HCEC 1CT (cell line): ENCODE results near the gene ARHGAP6.
"Not testable (repeated sequence)": the region's sequence is repeated elsewhere in the genome, so short reads cannot be mapped to it uniquely, and the experiment has no call there.

ENCODE experiments used
- DNase-seq: peaks from one replicate; pipeline ENCODE4 v3.0.0-alpha.2; 2017

The ARHGAP6 gene

DNA sequence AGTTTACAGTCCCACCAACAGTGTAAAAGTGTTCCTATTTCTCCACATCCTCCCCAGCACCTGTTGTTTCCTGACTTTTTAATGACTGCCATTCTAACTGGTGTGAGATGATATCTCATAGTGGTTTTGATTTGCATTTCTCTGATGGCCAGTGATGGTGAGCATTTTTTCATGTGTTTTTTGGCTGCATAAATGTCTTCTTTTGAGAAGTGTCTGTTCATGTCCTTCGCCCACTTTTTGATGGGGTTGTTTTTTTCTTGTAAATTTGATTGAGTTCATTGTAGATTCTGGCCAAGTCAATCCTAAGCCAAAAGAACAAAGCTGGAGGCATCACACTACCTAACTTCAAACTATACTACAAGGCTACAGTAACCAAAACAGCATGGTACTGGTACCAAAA is 146.5 kb downstream of the ARHGAP6 start:
- not testable (repeated sequence) for DNase-seq

DNA sequence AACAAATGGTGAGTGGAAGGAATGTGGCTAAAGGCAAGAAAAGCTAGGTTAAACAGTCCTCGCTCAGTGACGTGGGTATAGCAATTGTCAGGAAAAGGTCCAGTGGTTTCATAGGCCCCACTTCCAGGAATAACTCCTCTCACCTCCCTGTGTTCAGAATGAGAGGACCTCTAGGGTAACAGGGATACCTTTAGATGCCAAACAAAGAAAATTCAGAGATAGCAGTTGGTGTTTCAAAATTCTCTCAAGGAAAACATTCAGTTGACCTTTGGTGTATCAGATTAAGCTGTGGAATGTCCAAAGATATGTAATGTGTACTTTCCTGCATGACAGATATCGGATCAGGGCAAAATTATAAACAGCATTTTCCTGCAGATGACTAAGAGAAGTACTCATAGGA is 155.9 kb downstream of the ARHGAP6 start:
- peak; percentile 60 for DNase-seq

DNA sequence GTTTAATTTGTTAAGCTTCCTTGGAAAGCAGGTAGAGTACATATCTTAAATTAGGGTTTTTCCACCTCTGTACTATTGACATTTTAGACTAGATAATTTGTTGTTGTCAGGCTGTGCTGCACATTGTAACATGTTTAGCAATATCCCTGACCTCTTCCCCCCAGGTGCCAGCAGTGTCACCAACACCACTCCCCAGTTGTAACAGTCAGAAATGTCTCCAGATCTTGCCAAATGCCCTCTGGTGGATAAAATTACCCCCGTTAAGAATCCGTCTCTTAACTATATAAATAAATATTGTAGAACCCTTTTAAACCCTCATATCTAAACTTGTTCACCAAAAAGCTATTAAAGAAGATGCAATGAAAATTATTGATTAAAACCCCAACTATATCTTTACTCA is 161.5 kb downstream of the ARHGAP6 start:
- DNase-seq = no peak

DNA sequence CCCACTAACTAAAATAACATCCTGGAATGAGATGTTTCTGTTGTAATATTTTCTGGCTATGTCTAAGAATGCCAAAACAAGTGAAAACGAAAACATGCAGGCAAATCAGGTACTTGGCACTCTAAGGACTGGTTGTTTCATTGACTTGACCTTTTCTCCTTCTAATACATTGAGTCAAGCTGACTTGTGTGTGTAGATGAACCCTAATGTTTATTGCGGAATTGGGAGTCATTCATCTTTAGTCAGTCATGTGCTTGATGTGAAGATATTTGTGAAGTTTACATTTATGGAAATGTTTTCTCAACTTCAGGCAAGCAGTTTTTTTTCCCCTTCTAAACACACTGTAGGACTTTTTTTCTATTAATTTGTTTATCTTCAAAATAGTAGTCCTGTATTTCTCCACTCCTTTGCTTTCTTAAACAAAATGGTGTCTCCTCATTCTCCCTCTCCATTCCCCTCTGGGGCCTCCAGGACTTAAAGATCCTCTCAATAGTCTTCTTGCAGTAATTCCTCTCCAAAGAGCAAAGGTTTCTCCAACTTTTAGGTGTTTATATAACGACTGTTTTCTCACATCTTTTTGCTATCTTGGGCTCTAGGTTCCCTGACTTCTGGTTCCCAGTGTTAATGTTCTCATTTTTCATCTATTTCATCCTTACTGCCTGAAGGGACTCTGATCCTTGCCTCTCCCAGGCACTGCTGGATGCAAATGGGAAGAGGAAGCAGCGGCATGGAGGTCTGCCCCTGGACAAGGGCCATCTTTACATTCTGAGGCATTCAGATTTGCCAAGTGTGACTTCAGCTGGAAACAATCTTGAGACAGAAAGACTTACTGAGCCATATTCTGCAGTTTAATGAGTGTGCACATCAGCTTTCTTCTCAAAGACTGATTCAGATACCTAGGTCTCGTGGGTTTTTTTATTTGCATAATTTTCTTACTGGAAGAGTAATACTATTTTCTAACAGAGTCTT is 166.4 kb downstream of the ARHGAP6 start:
- DNase-seq = peak; percentile 69

DNA sequence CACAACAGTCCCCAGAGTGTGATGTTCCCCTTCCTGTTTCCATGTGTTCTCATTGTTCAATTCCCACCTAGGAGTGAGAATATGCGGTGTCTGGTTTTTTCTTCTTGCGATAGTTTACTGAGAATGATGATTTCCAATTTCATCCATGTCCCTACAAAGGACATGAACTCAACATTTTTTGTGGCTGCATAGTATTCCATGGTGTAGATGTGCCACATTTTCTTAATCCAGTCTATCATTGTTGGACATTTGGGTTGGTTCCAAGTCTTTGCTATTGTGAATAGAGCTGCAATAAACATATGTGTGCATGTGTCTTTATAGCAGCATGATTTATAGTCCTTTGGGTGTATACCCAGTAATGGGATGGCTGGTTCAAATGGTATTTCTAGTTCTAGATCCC is 174.3 kb downstream of the ARHGAP6 start:
- DNase-seq = not testable (repeated sequence)

DNA sequence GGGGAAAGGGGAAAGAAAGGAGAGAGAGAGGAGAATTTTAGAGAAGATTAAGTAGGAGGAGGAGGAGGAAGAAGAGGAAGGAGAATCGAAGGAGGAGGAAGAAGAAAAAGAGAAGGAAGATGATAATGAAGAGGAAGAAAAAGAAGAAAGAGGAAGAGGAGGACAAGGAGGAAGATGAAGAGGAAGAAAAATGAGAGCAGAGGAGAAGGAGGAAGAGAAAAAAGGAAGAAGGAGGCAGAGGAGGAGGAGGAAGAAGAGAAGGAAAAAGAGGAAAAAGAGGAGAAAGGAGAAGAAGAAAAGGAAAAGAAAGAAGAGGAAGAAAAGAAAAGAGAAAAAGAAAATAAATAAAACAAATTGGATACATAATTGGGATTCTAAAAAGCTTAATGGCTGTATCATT is 181.4 kb downstream of the ARHGAP6 start:
- no peak for DNase-seq

DNA sequence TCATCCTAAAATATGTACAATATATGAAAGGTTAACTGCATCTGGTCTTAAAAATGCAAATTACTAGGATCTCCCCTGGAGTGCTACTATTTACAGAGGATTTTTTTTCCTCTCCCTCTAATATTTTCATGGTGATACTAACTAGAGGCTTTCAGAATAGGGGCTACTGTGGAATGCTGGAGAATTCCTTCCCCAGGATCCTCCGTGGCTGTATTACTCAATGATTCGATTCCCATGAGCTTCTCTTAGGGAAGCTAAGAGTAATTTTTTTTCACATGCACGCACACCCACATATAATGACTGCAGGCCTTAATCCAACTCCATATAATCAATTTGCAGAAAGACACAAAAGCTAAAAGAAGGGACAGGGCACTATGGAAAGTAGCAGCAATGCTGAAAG is 184.7 kb downstream of the ARHGAP6 start:
- no peak for DNase-seq

DNA sequence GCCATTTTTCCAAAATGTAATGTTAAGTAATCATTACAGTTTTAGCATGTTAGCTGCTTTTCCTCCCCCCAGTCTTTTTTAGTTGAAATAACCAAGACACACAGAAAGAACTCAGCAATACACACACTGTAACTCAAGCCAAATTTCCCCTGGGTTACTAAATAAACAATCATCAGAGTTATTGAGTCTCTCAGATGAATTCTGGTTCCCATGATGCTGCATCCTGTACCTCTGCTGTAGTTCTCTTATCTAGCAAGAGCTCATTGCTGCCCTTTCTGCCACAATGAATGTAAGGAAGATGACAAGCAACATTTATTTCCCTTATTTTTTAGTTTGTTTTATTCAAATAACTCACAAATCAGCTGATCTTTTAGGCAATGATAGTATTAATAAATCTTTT is 185.1 kb downstream of the ARHGAP6 start:
- no peak for DNase-seq

DNA sequence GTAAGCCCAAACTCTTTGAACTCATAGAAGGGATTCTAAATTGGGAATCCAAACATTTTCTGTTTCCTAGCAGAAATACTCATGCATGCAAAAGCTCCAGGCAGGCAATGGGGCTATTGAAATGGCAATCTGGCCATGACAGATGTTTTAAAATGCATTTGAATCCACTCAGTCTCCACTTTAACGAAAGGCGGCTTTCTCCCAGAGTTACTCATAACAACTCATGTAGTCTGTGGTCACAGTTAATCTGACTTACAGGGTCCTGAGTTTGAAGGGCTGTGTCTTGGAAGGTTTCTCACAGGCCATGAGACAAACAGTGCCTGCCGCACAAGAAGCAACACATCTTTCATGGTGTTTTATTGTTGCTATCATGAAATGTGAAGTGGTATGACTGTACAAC is 186.8 kb downstream of the ARHGAP6 start:
- no peak for DNase-seq

DNA sequence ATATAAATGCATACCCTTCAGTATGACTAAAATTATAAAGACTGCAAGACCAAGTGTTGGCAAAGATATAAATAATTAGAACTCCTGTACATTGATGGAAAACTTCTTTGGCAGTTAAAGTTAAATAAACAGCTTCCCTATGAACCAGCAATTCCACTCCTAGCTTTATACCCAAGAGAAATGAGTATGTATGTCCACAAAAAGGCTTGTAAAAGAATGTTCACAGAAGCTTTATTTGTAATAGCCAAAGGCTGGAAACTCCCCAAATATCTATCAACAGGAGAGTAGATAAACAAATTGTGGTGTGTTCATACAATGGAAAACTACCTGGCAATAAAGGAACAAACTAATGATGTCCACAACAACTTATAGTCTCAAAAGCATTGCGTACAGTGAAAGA is 187.7 kb downstream of the ARHGAP6 start:
- DNase-seq = no peak

DNA sequence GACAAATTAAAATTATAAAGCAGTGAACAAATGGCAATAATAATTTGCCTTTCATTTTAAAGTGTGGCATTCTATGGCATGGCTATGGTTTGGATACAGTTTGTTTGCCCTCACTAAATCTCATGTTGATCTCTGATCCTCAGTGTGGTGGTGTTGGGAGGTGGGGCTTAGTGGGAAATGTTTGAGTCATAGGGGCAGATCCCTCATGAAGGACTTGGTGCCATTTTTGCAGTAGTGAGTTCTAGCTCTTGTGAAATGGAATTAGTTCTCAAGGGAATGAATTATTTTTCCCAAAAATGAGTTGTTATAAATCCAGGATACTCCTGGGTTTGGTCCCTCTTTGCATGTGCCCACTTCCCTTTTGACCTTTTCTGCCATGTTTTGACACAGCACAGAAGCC is 191.1 kb downstream of the ARHGAP6 start:
- DNase-seq = no peak

DNA sequence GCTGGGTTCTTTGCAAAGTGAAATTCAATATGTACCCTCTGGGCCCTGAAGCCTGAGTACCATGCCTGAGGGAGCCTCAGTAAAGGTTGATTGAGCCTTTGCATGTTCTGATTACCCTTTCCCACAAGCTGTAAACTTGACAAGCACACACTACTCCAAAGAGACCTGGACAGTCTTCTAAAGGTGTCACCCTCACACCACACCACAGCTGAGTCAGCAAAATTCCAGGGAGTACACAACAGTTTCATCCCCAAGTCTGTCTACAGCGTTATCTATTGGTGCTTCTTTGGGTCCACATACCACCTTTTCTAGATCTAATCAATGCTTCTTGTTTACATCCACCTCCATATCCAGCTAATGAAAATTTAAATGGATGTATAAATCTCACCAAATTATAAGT is 191.7 kb downstream of the ARHGAP6 start:
- no peak for DNase-seq

DNA sequence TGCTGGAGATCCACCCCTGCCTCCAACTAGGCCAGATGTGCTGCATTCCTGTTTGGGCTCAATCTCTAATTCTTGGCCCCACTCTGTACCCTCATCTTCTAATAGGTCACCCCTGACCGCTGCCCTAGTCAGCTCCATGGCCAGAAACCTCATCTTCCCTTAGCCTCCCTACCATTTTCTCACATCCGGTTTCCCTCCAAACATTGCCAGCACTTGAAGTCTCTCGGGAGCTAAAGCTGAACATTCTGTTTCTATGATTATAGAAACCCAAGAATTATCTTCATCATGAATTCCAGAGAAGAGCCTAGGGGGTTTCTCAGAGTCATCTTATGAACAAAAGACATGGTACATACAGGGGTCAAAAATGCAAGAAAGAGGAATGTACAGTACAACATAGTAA is 192.8 kb downstream of the ARHGAP6 start:
- DNase-seq = no peak

DNA sequence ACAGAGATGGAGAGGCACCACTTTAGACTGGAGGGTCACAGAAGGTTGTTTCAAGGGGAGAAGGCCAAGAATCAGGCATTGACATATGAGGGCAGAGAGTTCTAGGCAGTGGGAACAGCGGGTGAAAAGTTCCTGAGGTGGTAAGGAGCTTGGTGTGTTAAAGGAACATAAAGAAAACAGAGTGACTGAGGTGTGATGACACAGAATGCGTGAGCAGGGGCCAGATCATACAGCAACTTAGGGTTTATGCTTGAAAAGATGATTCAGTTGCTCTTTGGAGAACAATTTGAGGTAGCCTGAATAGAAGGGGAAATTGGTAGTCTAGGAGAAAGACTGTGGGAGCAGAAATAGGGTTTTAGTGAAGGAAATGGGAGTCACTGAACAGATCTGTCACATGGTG is 193.3 kb downstream of the ARHGAP6 start:
- DNase-seq = no peak

DNA sequence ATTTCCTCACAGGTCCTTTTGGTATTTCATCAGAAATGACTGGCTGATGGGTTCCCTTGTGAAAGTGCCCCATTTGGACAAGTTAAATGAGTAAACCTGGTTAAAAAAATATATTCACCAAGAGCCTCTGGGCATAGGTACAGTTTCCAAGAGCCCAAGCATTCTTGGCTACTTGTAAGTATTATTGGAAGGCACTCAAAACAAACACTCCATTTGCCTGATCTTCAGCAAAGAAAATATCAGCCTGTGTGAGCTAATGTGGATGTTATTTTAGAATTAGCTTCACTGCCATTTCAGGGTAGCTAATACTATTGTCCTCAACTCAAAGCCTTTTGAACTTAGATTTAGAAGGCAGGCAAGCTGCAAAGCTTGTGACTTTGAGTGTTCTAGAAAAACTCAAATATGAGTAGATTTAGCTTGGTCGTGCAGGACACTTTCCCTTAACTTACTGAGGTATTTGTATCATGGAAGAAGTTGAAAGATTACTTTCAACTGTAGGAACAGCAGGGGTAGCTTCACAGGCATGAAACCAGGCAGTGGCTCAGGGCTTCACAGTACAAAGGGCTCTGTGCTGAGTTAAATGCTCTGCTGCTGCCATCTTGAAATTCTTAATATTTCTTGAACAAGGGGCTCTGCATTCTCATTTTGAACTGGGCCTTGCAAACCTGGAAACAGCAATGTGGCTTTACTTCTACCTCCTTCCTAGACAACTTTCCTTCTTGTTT is 195.3 kb downstream of the ARHGAP6 start:
- no peak for DNase-seq

DNA sequence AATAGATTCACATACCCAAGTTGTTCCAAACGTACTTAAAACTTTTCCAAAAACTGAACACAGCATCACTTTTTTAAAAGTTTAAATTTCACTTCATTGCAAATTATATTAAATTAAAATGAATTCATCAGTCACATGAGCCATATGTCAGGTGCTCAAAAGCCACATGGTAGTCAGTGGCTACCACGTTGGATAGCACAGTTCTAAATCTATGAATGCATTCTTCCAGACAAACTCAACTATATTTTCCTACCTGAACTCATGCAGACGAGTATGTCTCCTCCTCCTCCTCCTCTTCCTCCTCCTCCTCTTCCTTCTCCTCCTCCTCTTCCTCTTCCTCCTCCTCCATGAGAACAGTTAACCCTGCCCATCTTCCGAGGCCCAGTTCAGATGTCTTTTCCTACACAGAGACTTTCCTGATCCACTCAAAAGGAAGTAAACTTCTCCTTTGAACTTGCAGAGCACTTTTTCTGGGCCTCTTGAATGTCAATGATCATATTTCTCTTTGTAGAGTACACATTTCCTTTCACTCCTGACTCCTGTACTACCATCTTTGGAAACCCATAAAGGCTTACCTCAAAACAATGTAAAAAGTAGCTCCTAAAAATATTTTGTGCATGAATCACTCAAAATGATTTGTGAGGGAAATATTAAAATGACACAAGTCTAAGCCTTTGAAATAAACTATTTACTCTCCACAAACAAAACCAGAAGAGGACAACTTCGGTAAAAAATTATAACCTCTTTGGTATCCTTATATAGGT is 199.9 kb downstream of the ARHGAP6 start:
- peak; percentile 40 for DNase-seq

DNA sequence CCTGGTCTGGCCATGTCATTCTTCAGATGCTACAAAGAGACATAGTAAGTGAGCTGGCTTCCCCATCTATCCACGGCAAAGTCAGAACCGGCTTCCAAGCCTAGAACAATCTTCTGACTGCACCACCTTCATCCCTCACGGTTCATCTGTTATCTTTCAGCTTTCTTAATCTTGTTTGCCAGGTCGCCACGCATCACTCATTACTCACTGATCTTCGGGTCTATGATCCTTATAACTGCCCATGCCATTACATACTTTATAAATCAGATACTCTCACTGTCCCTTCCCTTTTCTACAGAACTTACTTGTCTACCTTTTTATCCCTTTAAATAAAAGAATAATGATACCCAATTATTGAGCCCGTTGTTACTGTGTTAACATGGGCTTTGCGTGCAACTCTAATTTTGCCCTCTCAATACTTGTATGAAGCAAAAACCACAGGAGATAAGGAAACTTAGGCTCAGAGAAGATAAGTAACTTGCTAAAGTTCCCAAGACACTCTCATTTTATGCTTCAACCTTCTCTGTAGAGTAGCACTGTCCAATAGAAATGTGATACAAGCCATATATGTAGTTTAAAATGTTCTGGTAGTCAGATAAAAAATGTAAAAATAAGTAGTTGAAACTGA is 200.8 kb downstream of the ARHGAP6 start:
- no peak for DNase-seq

DNA sequence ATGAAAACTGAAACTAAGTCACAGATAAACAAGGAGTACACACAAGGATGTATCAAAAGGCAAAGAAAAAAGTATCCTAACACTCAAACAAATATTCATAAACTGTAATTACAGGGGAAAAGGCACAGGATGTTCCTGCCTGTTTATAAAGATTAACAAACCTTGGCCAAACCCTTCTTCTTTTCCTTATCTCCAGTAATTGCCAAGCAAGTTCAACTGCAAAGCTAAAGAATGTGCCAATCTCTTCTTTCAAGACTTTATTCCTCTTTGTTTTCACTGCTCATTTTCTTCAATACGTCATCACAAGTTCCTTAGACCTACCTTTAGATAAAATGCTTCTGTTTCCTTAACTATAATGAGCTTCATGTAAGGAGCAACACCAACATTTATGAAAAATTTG is 201.3 kb downstream of the ARHGAP6 start:
- DNase-seq = no peak

DNA sequence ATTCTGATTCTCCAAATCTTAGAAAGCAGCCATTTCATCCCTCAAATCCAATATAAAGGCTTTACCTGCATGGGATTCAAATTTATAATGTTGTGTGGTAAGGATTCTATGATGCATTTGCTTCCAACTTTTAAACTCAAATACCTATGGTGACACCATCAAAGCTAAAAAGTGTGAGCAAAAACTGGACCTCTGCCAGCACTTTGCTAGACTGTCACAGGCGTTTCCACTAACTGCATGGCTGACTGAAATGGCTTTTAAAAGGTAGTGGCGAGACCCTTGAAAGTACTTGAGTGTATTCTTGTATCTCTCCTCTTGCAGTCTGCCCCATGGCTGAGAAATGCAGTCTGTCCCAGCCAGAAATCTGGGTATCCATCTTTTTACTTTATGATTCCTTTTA is 203.1 kb downstream of the ARHGAP6 start:
- no peak for DNase-seq

DNA sequence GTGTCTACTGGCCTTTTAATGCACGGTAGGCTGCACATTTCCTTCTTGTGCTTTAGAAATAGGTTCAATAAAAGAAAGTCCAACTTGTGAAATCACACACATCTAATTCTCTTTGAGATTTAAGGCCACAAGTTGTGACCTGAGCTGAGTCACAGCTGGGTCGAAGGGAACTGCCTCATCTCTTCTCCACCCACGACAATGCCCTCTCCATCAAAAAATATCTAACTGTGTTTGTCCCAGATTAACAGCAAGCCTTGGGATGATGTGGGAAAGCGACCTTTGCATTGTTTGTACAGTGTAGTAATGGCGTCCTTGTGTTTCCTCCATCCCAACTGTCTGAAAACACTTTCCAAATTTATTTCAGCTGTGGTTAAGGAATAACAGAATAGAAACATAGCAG is 203.6 kb downstream of the ARHGAP6 start:
- no peak for DNase-seq

DNA sequence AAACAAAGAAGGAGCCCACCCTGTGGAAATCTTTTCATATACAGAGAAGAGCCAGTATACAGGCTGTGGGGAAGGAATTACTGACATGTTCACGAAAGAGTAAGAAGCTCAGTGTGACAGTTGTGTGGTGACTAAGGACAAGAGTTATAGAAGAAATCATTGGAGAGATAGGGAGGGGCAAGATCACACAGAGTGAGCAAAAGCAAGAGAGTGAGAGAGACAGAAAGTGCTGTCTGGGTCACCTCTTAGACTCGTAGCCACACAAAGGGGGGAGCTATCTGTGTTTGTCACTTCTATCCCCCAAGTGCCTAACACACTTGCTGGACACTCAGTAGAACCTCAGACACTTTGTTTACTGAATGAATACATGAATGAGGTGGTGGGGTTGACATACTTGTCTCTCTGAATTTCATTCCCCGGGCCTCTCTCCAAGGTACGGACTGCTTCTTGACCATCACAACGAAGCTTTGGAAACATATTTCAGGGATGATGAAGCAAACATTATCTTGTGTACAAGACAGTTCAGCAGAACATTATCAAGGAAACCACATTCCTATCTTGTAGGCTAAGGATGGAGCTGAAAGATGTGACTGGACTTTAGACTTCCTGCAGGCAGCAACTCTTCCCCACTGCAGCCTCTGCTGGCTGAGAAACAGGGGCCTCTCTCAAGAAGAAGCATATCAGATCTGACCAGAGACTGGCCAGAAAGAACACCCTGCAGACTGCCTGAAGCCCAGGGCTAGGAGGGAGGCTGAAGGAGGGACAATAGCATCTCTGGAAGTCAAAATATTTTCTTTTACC is 204.3 kb downstream of the ARHGAP6 start:
- DNase-seq = peak; percentile 20

DNA sequence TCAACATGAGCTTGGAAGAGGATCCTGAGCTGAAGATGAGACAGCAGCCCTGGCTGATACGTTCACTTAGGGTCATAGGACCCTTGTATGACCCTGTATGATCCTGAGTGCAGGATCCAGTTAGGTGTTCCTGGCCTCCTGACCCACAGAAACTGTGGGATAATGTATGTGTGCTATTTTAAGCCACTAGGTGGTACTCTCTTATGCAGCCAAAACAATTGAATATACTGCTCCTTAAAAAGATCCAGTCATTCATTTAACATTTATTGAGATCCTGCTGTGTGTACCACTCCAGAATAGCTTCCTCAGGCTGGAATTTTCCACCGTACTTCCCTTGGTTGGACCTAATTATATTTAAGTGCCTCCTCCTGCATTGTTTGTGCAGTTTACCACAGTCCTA is 205.4 kb downstream of the ARHGAP6 start:
- DNase-seq = peak; percentile 10
